Endothelial cell of umbilical vein (primary cell): ENCODE measurements around the gene CAND2. TPM values are rescaled to one million over a fixed set of nuclear protein-coding genes. Genes with fewer than 3 reads are reported as not detected.

Experiments
- BruUV-seq: library from RNA; stranded (reverse); fragments of 400-500 nt; replicated peaks from 2 replicates; lab custom pipeline; 2021; lab: Mats Ljungman, UMichigan
- CTCF ChIA-PET: fragments of 300-600, 350-600 bp; sonication (Branson Sonifier 250); formaldehyde crosslinking; loops from one replicate; lab custom pipeline; 2021; ENCODE audit warnings: antibody characterized with exemption, inconsistent platforms; lab: Charles Lee
- POLR2A ChIA-PET: fragments of 300-600, 350-600 bp; sonication (Branson Sonifier 250); formaldehyde crosslinking; loops from one replicate; lab custom pipeline; 2021; ENCODE audit warnings: antibody characterized with exemption, inconsistent platforms; lab: Charles Lee
- DNase-seq: peaks from one replicate; pipeline ENCODE4 v3.0.0-alpha.2; 2011; ENCODE audit warnings: low read depth, low spot score
- FAIRE-seq: peaks from 2 replicates; lab custom pipeline; 2011; peaks lifted over from hg19 to GRCh38; lab: Jason Lieb, UNC
- H2AFZ ChIP-seq: 2 replicates; pipeline ENCODE4 v1.6.0; 2012; ENCODE audit warnings: low read depth, low read length, control low read depth, inconsistent platforms
- H3K27ac ChIP-seq: 2 replicates; pipeline ENCODE4 v1.5.1; 2011; ENCODE audit warnings: low read depth, mild to moderate bottlenecking, control low read depth, low read length, moderate library complexity; ENCODE audit not compliant: insufficient read depth
- H3K27me3 ChIP-seq, 2 experiments: 2 replicates each; pipeline versions ENCODE4 v1.6.0 to v1.6.1; 2011; ENCODE audit warnings: low read length in 2 of 2, mixed read lengths in 1 of 2; ENCODE audit not compliant: control insufficient read depth in 2 of 2, insufficient read depth in 2 of 2
- H3K36me3 ChIP-seq, 2 experiments: 2 replicates in 1 of 2; 3 replicates in 1 of 2; pipeline ENCODE4 v1.5.1; 2011; ENCODE audit warnings: low read length in 2 of 2, mild to moderate bottlenecking in 1 of 2, moderate library complexity in 1 of 2; ENCODE audit not compliant: control insufficient read depth in 2 of 2, insufficient read depth in 2 of 2; ENCODE audit errors: extremely low read depth in 1 of 2
- H3K4me1 ChIP-seq: 3 replicates; pipeline ENCODE4 v1.5.1; 2011; ENCODE audit warnings: mild to moderate bottlenecking, low read length; ENCODE audit not compliant: control insufficient read depth, insufficient read depth; ENCODE audit errors: extremely low read depth
- H3K4me2 ChIP-seq: 2 replicates; pipeline ENCODE4 v1.6.1; 2011; ENCODE audit warnings: low read length, control low read depth, mixed read lengths; ENCODE audit not compliant: insufficient read depth
- H3K4me3 ChIP-seq, 3 experiments: fragments of 200-600 bp in 1 of 3; sonication (generic), shearing (Covaris generic) in 1 of 3; replicated peaks in 1 of 3; 2 replicates each; pipeline ENCODE4 v1.5.1; 2011 to 2016; ENCODE audit warnings: control low read depth in 3 of 3, low read length in 3 of 3, mild to moderate bottlenecking in 2 of 3, inconsistent platforms in 1 of 3, low read depth in 1 of 3, moderate library complexity in 1 of 3; ENCODE audit not compliant: insufficient read depth in 1 of 3
- H3K79me2 ChIP-seq: 2 replicates; pipeline ENCODE4 v1.6.0; 2012; ENCODE audit warnings: low read length, inconsistent platforms; ENCODE audit not compliant: control insufficient read depth, insufficient read depth
- H3K9ac ChIP-seq: replicated peaks from 2 replicates; pipeline ENCODE3; 2011; ENCODE audit warnings: low read length, control low read depth; ENCODE audit not compliant: insufficient read depth; ENCODE audit errors: extremely low read depth
- H3K9me1 ChIP-seq: replicated peaks from 3 replicates; pipeline ENCODE4 v1.6.0; 2011; ENCODE audit warnings: mild to moderate bottlenecking, low read length; ENCODE audit not compliant: control insufficient read depth, insufficient read depth; ENCODE audit errors: extremely low read depth
- H3K9me3 ChIP-seq: replicated peaks from 2 replicates; pipeline ENCODE4 v1.5.1; 2012; ENCODE audit warnings: low read length, inconsistent platforms; ENCODE audit not compliant: control insufficient read depth, insufficient read depth
- H4K20me1 ChIP-seq: replicated peaks from 2 replicates; pipeline ENCODE3; 2011; ENCODE audit warnings: mild to moderate bottlenecking, low read length; ENCODE audit not compliant: control insufficient read depth, insufficient read depth; ENCODE audit errors: extremely low read depth
- EZH2 ChIP-seq: IDR thresholded peaks from 2 replicates; pipeline ENCODE4 v1.6.1; 2012; ENCODE audit warnings: borderline replicate concordance, low read depth, mild to moderate bottlenecking, moderate library complexity, low read length, inconsistent platforms; ENCODE audit not compliant: severe bottlenecking
- FOS ChIP-seq: IDR thresholded peaks from 2 replicates; pipeline ENCODE4 v1.6.1; 2011; ENCODE audit warnings: mild to moderate bottlenecking, low read length, moderate library complexity, borderline replicate concordance; ENCODE audit not compliant: insufficient read depth
- GATA2 ChIP-seq: IDR thresholded peaks from 2 replicates; pipeline ENCODE4 v1.7.0; 2011; ENCODE audit warnings: low read depth, mild to moderate bottlenecking, moderate library complexity, mixed read lengths, low read length; ENCODE audit not compliant: insufficient read length, insufficient read depth
- JUN ChIP-seq: IDR thresholded peaks from 2 replicates; pipeline ENCODE4 v1.6.1; 2011; ENCODE audit warnings: borderline replicate concordance, low read depth; ENCODE audit not compliant: insufficient read length, insufficient read depth
- MYC ChIP-seq: IDR thresholded peaks from one replicate; pipeline ENCODE4 v1.6.1; 2011; ENCODE audit warnings: mild to moderate bottlenecking, low read depth, low read length
- POLR2A ChIP-seq: IDR thresholded peaks from 2 replicates; pipeline ENCODE4 v1.6.1; 2012; ENCODE audit warnings: low read depth, mild to moderate bottlenecking, control low read depth, low read length
- POLR2AphosphoS5 ChIP-seq: IDR thresholded peaks from 2 replicates; pipeline ENCODE4 v1.6.1; 2012; ENCODE audit warnings: low read depth, mild to moderate bottlenecking, control low read depth, low read length, moderate library complexity; ENCODE audit not compliant: insufficient read depth
- dilution Hi-C: fragments of 300-500 bp; cut with MboI; formaldehyde crosslinking; loops from one replicate; pipeline ENCODE4 v1.15.0; 2019; ENCODE audit warnings: low sequenced_read_pairs; ENCODE audit not compliant: extremely low pct_ligation_motif_present
- intact Hi-C: fragments of 100-400 bp; cut with micrococcal nuclease; formaldehyde crosslinking; loops from one replicate; pipeline ENCODE4 v1.10.0; 2022
- polyA plus RNA-seq, 4 experiments: library from polyadenylated mRNA; depleted of rRNA in 3 of 4; stranded (reverse) in 3 of 4; unstranded in 1 of 4; fragments of >200 nt; gene quantifications; 2 replicates each; pipeline versions ENCODE4 v1.2.1 to v1.2.3, GENCODE V29; 2011 to 2012; ENCODE audit warnings: missing spikeins in 1 of 4
- total RNA-seq: library from RNA; stranded (reverse); gene quantifications from 2 replicates; pipeline ENCODE4 v1.2.3, GENCODE V29; 2021
- TF ChIP-seq, protein P1 (sequence below): IDR thresholded peaks from 2 replicates; pipeline ENCODE4 v1.6.1; 2011; ENCODE audit not compliant: insufficient read depth, insufficient read length
- TF ChIP-seq, protein P2 (sequence below), 2 donors: IDR thresholded peaks; 1 replicate in 1 of 2; 2 replicates in 1 of 2; pipeline ENCODE4 v1.5.1; 2011; ENCODE audit warnings: low read length in 2 of 2, mild to moderate bottlenecking in 2 of 2, moderate library complexity in 2 of 2, control low read depth in 1 of 2, inconsistent platforms in 1 of 2, low read depth in 1 of 2; ENCODE audit not compliant: insufficient read depth in 1 of 2; ENCODE audit errors: extremely low read depth in 1 of 2

The CAND2 gene
- total and polyA plus RNA-seq, 2 donors (not counting 3 experiments of a cell fraction or from before 2014, with no cell fraction given): 7.1 to 11.0 TPM

DNA sequence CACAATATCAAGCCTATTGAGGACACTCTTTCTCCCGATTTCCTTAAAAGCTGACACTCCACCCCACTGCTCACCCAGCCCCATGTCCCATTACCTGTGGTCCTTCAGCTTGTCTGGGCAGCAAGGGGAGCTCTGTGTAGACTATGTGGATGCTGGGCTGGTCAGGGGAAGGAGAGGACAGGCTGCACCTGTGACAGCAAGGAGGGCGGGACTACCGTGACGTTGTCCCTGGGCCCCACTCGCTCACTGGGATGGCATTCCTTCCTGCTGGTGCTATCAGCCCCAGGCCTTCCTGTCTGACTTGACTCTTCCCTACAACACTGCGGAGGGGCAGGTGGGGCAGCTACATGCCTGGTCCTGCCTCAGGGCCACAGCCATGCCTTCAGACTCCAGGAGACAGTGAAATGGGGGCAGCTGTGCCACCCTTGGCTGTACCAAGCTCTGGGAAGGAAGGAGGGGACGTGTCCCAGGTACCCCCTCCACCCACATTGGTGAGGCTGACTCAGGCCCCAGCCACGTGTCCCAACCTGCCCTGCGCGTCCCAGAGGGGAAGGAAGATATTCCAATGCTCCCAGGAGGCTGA is 37.3 kb upstream of the CAND2 start, which contains the start of gene TMEM40:
TMEM40 (minus strand) TSS at position 163 of the 583 bp plus-strand sequence. CDS start 9,427 bp downstream, outside the sequence.
- no peak within 1 kb of the TSS for H3K9ac ChIP-seq
- no peak for FAIRE-seq
- H2AFZ ChIP-seq: peak within 1 kb of the TSS; percentile 74
- no TSS peak for BruUV-seq
- dilution Hi-C loops (no loop called here), intact Hi-C loops (no loop called here)
- H3K9me3 ChIP-seq: no peaks in the 10 kb centered on the region
- no peaks in the 10 kb centered on the region for H3K27me3 ChIP-seq
- ChIA-PET POLR2A (interaction anchor here (1.2 kb wide), 1 partner anchor 51 kb away, joined by 4 read pairs; no protein-coding TSS in a partner anchor), CTCF (interaction anchor here (0.9 kb wide), 1 partner anchor 11 kb away, joined by 6 read pairs; no protein-coding TSS in a partner anchor)
- no peaks in the 10 kb centered on the region for H4K20me1 ChIP-seq
- no peak within 1 kb of the TSS for H3K4me3 ChIP-seq
- no peak within 1 kb of the TSS for H3K4me2 ChIP-seq
- H3K79me2 ChIP-seq: no peaks in the 10 kb centered on the region
- TF ChIP-seq EZH2 (no peak), JUN (no peak), POLR2A (no peak), MYC (no peak), GATA2 (no peak), POLR2AphosphoS5 (no peak), FOS (no peak)
- TF ChIP-seq, protein P1, sequence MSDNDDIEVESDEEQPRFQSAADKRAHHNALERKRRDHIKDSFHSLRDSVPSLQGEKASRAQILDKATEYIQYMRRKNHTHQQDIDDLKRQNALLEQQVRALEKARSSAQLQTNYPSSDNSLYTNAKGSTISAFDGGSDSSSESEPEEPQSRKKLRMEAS: no peak
- TF ChIP-seq, protein P2, sequence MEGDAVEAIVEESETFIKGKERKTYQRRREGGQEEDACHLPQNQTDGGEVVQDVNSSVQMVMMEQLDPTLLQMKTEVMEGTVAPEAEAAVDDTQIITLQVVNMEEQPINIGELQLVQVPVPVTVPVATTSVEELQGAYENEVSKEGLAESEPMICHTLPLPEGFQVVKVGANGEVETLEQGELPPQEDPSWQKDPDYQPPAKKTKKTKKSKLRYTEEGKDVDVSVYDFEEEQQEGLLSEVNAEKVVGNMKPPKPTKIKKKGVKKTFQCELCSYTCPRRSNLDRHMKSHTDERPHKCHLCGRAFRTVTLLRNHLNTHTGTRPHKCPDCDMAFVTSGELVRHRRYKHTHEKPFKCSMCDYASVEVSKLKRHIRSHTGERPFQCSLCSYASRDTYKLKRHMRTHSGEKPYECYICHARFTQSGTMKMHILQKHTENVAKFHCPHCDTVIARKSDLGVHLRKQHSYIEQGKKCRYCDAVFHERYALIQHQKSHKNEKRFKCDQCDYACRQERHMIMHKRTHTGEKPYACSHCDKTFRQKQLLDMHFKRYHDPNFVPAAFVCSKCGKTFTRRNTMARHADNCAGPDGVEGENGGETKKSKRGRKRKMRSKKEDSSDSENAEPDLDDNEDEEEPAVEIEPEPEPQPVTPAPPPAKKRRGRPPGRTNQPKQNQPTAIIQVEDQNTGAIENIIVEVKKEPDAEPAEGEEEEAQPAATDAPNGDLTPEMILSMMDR (IDR thresholded peaks at IDR 0.05; ENCODE audit: extremely low read depth in 1 of 2, insufficient read depth in 1 of 2, low read depth in 1 of 2, low read length in 2 of 2): no peak
- peaks cover 5% of the 10 kb centered on the region for H3K4me1 ChIP-seq
- no peaks in the 10 kb centered on the region for H3K36me3 ChIP-seq
- DNase-seq: no peak
- no peaks in the 10 kb centered on the region for H3K9me1 ChIP-seq
- H3K27ac ChIP-seq: no peak within 1 kb of the TSS
